ENCODE data around the gene GNAI3. TPM values are rescaled to one million over a fixed set of nuclear protein-coding genes. Genes with fewer than 3 reads are reported as not detected.

Gene GNAI3
- total RNA-seq, 4 donors from 2014 or later: 7.4 to 9.8 (median 8.3) TPM

DNA sequence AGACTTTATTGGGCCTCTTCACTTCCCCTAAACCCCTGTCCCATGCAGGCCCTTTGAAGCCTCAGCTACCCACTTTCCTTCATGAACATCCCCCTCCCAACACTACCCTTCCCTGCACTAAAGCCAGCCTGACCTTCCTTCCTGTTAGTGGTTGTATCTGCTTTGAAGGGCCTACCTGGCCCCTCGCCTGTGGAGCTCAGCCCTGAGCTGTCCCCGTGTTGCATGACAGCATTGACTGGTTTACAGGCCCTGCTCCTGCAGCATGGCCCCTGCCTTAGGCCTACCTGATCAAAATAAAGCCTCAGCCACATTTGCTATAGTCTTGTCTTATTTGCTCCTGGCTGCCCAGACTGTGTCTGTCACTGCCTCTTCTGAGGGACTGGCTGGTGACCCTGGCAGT, 113.0 kb downstream of the GNAI3 start:
- DNase-seq (ENCODE audit: low spot score) (no peak), ATAC-seq (ENCODE audit: low FRiP score) (no peak)
- TF ChIP-seq, protein P1, sequence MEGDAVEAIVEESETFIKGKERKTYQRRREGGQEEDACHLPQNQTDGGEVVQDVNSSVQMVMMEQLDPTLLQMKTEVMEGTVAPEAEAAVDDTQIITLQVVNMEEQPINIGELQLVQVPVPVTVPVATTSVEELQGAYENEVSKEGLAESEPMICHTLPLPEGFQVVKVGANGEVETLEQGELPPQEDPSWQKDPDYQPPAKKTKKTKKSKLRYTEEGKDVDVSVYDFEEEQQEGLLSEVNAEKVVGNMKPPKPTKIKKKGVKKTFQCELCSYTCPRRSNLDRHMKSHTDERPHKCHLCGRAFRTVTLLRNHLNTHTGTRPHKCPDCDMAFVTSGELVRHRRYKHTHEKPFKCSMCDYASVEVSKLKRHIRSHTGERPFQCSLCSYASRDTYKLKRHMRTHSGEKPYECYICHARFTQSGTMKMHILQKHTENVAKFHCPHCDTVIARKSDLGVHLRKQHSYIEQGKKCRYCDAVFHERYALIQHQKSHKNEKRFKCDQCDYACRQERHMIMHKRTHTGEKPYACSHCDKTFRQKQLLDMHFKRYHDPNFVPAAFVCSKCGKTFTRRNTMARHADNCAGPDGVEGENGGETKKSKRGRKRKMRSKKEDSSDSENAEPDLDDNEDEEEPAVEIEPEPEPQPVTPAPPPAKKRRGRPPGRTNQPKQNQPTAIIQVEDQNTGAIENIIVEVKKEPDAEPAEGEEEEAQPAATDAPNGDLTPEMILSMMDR (IDR thresholded peaks at IDR 0.05): no peak

DNA sequence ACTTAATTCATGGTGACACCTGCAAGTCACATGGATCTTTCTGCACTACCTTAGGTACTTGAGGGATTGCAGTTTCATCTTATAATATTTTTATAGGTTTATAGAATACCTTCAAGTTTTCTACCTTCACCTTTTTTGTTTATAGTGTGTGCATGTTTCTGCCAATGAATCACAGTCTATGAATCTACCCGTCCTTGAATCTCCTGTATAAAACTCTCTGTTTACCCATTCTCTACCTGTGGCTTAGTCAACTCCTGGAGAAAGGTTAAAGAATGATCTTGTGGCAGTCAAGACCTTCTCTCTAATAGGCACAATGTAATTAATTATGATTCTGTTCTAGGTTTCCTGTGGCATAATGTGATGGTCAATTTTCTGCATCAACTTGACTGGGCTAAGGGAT, 116.3 kb downstream of the GNAI3 start:
- DNase-seq (ENCODE audit: low spot score): no peak
- ATAC-seq (ENCODE audit: low FRiP score): no peak
- TF ChIP-seq, protein P1 (IDR thresholded peaks at IDR 0.05): no peak

DNA sequence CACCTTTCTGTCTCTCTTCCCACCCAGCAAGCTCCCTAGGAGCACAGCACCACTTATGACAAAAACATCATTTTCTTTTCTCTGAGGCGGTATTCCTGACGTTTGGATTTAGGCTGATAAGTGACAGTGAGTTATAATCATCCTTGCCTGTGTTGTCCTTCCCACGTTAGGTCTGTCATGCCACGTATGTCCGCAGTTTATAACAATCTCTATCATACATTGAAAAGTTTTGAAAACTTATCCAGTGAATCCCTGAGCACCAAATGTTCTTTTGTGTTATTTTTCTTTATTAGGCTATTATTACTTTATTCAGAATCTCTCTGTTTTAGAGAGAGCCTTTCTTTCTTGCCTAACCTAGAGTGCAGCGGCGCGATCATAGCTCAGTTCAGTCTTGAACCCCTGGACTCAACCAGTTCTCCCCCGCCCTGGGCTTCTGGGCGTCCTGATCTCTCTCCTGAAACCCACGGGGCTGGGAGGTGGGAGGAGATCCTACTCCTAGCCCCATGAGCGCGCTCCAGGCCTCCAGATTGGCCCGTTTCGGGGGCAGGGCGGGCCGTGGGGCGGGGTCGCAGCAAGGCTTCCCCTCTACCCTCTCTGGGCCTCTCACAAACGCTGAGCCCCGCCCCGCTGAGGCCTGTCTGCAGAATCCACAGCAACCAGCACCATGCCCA, 119.2 kb downstream of the GNAI3 start, which contains the start of gene GSTM2:
Gene GSTM2 (plus strand): TSS at position 606 of the 671 bp plus-strand sequence. CDS start 59 bp downstream, at position 665.
- DNase-seq (ENCODE audit: low spot score) (peak; percentile 83), ATAC-seq (ENCODE audit: low FRiP score) (peak; percentile 99)
- TF ChIP-seq, protein P1 (IDR thresholded peaks at IDR 0.05): no peak

Small RNA genes lying within 50 kb of the gene (small RNA-seq; reads per million reads assigned to genes)
- gene RNU6V: not detected

Other genes with a start within 250 kb of the GNAI3 start
- not detected for gene MYBPHL, start 241.6 kb upstream of the GNAI3 start, total RNA-seq
- 10 to 100 TPM; 55.8 to 79.2 (median 68.3) TPM for gene SORT1, start 150.7 kb upstream of the GNAI3 start, total RNA-seq
- 10 to 100 TPM; 21.0 to 36.9 (median 29.7) TPM for gene PSMA5, start 122.2 kb upstream of the GNAI3 start, total RNA-seq
- gene SYPL2, start 82.1 kb upstream of the GNAI3 start, total RNA-seq: 1 to 10 TPM; 1.7 to 3.7 (median 2.2) TPM
- gene ATXN7L2, start 64.7 kb upstream of the GNAI3 start, total RNA-seq: 1 to 10 TPM; 3.5 to 5.3 (median 4.7) TPM
- 10 to 100 TPM in 1 of 4 donors, 1 to 10 TPM in 3; 6.1 to 12.0 (median 8.4) TPM for gene CYB561D1, start 54.5 kb upstream of the GNAI3 start, total RNA-seq
- gene AMIGO1, start 38.9 kb upstream of the GNAI3 start, total RNA-seq: 10 to 100 TPM in 1 of 4 donors, 1 to 10 TPM in 3; 2.4 to 10.6 (median 5.9) TPM
- gene GPR61, start 8.7 kb upstream of the GNAI3 start, total RNA-seq: not detected
- not detected for gene GNAT2, start 71.0 kb downstream of the GNAI3 start, total RNA-seq
- 10 to 100 TPM; 33.8 to 88.1 (median 68.6) TPM for gene AMPD2, start 71.2 kb downstream of the GNAI3 start, total RNA-seq
- 10 to 100 TPM; 14.7 to 29.8 (median 20.8) TPM for gene GSTM4, start 107.5 kb downstream of the GNAI3 start, total RNA-seq
- gene GSTM2, start 119.4 kb downstream of the GNAI3 start, total RNA-seq: 10 to 100 TPM; 35.3 to 74.7 (median 52.2) TPM
- gene GSTM1, start 139.2 kb downstream of the GNAI3 start, total RNA-seq: 10 to 100 TPM in 1 of 4 donors, not detected in 3; 19.3 TPM
- gene GSTM5, start 163.6 kb downstream of the GNAI3 start, total RNA-seq: 1 to 10 TPM; 4.2 to 6.6 (median 4.9) TPM
- gene GSTM3, start 192.4 kb downstream of the GNAI3 start, total RNA-seq: 100 to 1,000 TPM in 1 of 4 donors, 10 to 100 TPM in 3; 34.4 to 223 (median 62.8) TPM
- not detected for gene EPS8L3, start 215.3 kb downstream of the GNAI3 start, total RNA-seq